Suprapubic skin (tissue), 4 donors: Measurements from ENCODE around the gene PACSIN2. TPM values are rescaled to one million over a fixed set of nuclear protein-coding genes. Genes with fewer than 3 reads are reported as not detected.
"Not testable (repeated sequence)": the region's sequence is repeated elsewhere in the genome, so short reads cannot be mapped to it uniquely, and the experiment has no call there.

Experiments
- DNase-seq, 2 donors: peaks; one replicate each; pipeline ENCODE4 v3.0.0-alpha.2; 2019; ENCODE audit warnings: low spot score in 2 of 2
- H3K27ac ChIP-seq: fragments of 200-600 bp; sonication (generic); one replicate; pipeline ENCODE4 v1.5.1; 2019
- H3K27me3 ChIP-seq: fragments of 200-600 bp; sonication (generic); one replicate; pipeline ENCODE4 v1.5.1; 2019
- H3K36me3 ChIP-seq: fragments of 200-600 bp; sonication (generic); one replicate; pipeline ENCODE4 v1.5.1; 2019
- H3K4me1 ChIP-seq: fragments of 200-600 bp; sonication (generic); one replicate; pipeline ENCODE4 v1.5.1; 2019
- H3K4me3 ChIP-seq: fragments of 200-600 bp; sonication (generic); one replicate; pipeline ENCODE4 v1.5.1; 2019; ENCODE audit warnings: mild to moderate bottlenecking
- H3K9me3 ChIP-seq: fragments of 200-600 bp; sonication (generic); one replicate; pipeline ENCODE4 v1.5.1; 2019
- EP300 ChIP-seq: sonication (generic); formaldehyde crosslinking; IDR thresholded peaks from one replicate; pipeline ENCODE4 v1.6.1; 2017; ENCODE audit warnings: antibody characterized with exemption
- POLR2A ChIP-seq, 2 donors: fragments of 450-650 bp; IDR thresholded peaks; one replicate each; pipeline ENCODE4 v1.6.1; 2017; ENCODE audit warnings: antibody characterized with exemption in 2 of 2, mild to moderate bottlenecking in 2 of 2, moderate library complexity in 2 of 2
- POLR2AphosphoS5 ChIP-seq, 3 donors: sonication (generic); formaldehyde crosslinking; IDR thresholded peaks; one replicate each; pipeline ENCODE4 v1.6.1; 2017; ENCODE audit warnings: antibody characterized with exemption in 3 of 3
- WGBS: methylation state at CpG from one replicate; pipeline ENCODE4 v1.1.5; 2018; 5-methylcytosine and 5-hydroxymethylcytosine counted together
- total RNA-seq, 4 donors: library from RNA; depleted of rRNA; stranded (reverse); fragments of >200 nt; gene quantifications; one replicate each; pipeline ENCODE4 v1.1.0, GENCODE V29; 2016
- TF ChIP-seq, protein P1 (sequence below), 2 donors: fragments of 200-600 bp in 1 of 2; fragments of 450-650 bp in 1 of 2; sonication (generic) in 1 of 2; IDR thresholded peaks; one replicate each; pipeline ENCODE4 v1.5.1; 2016 to 2019; ENCODE audit warnings: antibody characterized with exemption in 2 of 2, mild to moderate bottlenecking in 1 of 2, moderate library complexity in 1 of 2

Gene PACSIN2
- total RNA-seq, 4 donors from 2014 or later: 38.9 to 74.8 (median 55.3) TPM

DNA sequence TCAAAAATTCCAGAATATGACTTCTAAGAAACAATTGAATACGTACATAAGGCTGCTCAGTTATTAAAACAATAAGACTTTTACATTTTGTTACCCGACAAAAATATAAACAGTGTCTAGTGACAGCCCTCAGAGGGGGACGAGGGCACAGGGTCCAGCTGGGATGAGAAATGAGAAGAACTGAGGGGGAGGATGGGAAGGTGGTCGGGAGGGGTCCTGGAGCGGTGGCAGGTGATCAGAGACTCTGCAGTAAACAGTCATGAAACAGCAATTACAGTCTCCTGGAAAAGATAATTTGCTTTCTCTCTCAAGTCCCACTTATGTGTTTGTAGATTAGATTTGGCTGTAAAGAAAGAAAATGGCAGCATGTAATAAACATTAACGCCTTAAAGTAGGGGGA lies 56.0 kb downstream of the PACSIN2 start:
- peak; percentile 41 to 58 for DNase-seq
- Histone ChIP-seq H3K36me3 (peaks cover under 1% of the 10 kb centered on the region), H3K9me3 (no peaks in the 10 kb centered on the region), H3K4me1 (peaks cover 54% of the 10 kb centered on the region), H3K27ac (peak overlapping the region; percentile 7), H3K27me3 (no peaks in the 10 kb centered on the region), H3K4me3 (peak overlapping the region; percentile 24)
- 80% methylated on average over 6 of the region's 6 CpGs for WGBS
- TF ChIP-seq POLR2AphosphoS5 (IDR thresholded peaks at IDR 0.05) (no peak), POLR2A (IDR thresholded peaks at IDR 0.05) (no peak), EP300 (no peak)
- TF ChIP-seq, protein P1, sequence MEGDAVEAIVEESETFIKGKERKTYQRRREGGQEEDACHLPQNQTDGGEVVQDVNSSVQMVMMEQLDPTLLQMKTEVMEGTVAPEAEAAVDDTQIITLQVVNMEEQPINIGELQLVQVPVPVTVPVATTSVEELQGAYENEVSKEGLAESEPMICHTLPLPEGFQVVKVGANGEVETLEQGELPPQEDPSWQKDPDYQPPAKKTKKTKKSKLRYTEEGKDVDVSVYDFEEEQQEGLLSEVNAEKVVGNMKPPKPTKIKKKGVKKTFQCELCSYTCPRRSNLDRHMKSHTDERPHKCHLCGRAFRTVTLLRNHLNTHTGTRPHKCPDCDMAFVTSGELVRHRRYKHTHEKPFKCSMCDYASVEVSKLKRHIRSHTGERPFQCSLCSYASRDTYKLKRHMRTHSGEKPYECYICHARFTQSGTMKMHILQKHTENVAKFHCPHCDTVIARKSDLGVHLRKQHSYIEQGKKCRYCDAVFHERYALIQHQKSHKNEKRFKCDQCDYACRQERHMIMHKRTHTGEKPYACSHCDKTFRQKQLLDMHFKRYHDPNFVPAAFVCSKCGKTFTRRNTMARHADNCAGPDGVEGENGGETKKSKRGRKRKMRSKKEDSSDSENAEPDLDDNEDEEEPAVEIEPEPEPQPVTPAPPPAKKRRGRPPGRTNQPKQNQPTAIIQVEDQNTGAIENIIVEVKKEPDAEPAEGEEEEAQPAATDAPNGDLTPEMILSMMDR (IDR thresholded peaks at IDR 0.05): no peak

DNA sequence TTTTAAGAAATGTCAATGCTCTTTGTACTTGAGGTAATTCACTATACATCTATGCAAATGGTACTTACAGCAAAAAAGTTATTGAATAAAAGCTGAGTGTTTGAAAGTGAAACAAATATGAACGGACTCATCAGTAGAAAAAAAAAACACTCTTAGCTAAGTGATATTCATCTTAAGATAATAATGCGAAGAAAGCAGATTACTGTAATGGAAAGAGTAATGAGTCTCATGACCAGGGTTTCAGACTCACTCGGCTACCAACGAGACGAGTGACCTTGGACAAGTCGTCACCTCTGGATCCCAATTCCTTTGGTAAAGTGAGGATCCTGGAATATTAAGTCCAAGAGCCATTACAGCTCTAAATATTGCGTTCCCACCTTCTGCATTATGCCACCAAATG lies 57.0 kb downstream of the PACSIN2 start:
- 72% methylated on average over 7 of the region's 7 CpGs for WGBS
- H3K4me1 ChIP-seq: peaks cover 46% of the 10 kb centered on the region
- no peak for DNase-seq
- TF ChIP-seq POLR2A (IDR thresholded peaks at IDR 0.05) (no peak), POLR2AphosphoS5 (IDR thresholded peaks at IDR 0.05) (no peak), EP300 (no peak)
- TF ChIP-seq, protein P1 (IDR thresholded peaks at IDR 0.05): no peak
- H3K36me3 ChIP-seq: no peaks in the 10 kb centered on the region
- H3K9me3 ChIP-seq: no peaks in the 10 kb centered on the region
- H3K27me3 ChIP-seq: no peaks in the 10 kb centered on the region
- peak overlapping the region; percentile 11 for H3K27ac ChIP-seq
- peak overlapping the region; percentile 24 for H3K4me3 ChIP-seq

DNA sequence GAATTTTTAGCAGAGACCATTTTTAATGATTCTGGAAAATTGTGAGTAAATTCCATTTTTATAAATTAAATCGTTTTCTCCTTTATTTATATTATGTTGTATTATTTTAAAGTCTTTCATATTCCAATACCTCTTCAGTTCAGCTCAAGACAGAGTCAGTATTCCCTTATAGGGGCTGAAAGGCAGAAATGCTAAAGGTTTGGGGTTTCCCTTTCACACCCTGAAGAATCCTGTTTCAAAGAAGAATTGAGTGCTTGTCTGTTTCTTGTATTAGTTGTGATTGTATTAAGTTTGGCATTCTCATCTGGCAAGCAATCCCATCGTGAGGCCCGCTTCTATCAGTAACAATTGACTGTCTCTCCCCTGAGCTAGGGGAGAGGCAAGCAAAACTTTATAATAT lies 57.4 kb downstream of the PACSIN2 start:
- peaks cover 42% of the 10 kb centered on the region for H3K4me1 ChIP-seq
- no peaks in the 10 kb centered on the region for H3K36me3 ChIP-seq
- peak overlapping the region; percentile 24 for H3K4me3 ChIP-seq
- peak overlapping the region; percentile 11 for H3K27ac ChIP-seq
- DNase-seq: no peak
- no peaks in the 10 kb centered on the region for H3K27me3 ChIP-seq
- 82% methylated on average over 3 of the region's 3 CpGs for WGBS
- H3K9me3 ChIP-seq: no peaks in the 10 kb centered on the region
- TF ChIP-seq, protein P1 (IDR thresholded peaks at IDR 0.05): no peak

DNA sequence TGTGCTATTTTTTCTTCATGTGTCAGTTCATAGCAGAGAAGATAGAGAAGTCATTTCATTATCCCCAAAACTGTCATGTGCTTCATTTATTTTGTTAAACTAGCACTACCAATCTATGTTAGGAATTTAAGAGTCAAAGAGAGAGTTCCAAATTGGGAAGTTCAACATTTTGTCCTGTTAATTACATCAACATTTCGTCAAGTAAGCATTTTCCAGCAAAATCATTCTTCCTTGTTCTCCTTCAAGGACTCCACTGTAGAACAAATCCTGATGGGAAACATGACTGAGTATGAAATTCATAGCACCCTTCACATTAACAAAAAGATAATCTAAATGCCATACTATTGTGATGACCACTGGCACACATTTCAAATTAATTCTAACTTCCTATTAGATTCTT lies 59.1 kb downstream of the PACSIN2 start:
- Histone ChIP-seq H3K4me1 (peaks cover 32% of the 10 kb centered on the region), H3K36me3 (no peaks in the 10 kb centered on the region), H3K27ac (no peak overlapping the region), H3K9me3 (no peaks in the 10 kb centered on the region), H3K4me3 (no peak overlapping the region), H3K27me3 (no peaks in the 10 kb centered on the region)
- no peak for TF ChIP-seq POLR2AphosphoS5 (IDR thresholded peaks at IDR 0.05)
- no peak for TF ChIP-seq POLR2A (IDR thresholded peaks at IDR 0.05)
- TF ChIP-seq, protein P1 (IDR thresholded peaks at IDR 0.05): no peak
- TF ChIP-seq EP300: no peak
- 93% methylated on average over 1 of the region's 1 CpG for WGBS
- no peak for DNase-seq

DNA sequence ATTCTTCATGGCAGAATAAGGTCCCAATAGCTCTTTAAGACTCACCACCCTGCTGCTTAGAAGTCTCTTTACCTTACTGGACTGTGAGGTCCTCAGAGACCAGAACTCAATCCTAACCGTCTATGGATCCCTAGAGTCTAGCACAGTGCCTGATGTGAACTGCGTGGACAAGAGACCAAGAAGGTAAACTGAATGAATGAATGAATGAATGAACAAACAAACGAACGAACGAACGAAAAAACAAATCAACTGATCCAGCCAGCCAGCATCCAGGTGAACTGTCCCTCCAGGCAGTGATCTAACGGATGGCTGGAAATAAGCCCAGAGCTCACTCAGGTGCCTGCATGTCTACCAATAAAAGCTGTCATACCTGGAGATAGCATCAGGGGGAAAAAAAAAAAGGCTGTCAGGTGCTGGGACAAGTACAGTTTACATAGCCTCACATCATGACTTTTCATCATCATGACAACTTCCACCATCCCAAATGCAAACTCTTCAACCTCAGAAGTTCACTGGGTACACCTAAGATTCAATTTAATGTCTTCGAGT lies 59.8 kb downstream of the PACSIN2 start:
- WGBS: 55% methylated on average over 8 of the region's 8 CpGs

DNA sequence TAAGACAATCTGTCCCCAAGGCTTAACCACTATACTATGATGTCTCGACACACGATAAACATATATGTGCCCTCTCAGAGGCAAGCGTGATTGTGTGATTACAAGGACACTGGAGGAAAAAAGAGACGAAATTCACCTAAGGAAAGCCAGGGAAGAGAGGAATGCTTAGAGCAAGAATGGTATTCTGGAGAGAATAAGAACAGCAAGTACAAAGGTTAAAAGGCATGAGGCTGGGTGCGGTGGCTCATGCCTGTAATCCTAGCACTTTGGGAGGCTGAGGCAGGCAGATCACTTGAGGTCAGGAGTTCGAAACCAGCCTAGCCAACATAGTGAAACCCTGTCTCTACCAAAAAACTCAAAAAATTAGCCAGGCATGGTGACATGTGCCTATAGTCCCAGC lies 61.2 kb downstream of the PACSIN2 start:
- WGBS: 95% methylated on average over 6 of the region's 6 CpGs
- DNase-seq: peak; percentile 7 to 36
- H3K36me3 ChIP-seq, H3K4me3 ChIP-seq, H3K9me3 ChIP-seq, H3K27ac ChIP-seq, H3K27me3 ChIP-seq: not testable (repeated sequence)
- H3K4me1 ChIP-seq: peaks cover 21% of the 10 kb centered on the region

More for the DNA sequence above, 59.8 kb downstream of the PACSIN2 start:
- peak in 1 of 2 donors; percentile 38 for DNase-seq
- no peaks in the 10 kb centered on the region for H3K9me3 ChIP-seq
- H3K4me3 ChIP-seq: no peak overlapping the region
- H3K27ac ChIP-seq: no peak overlapping the region
- TF ChIP-seq, protein P1 (IDR thresholded peaks at IDR 0.05): no peak
- TF ChIP-seq POLR2AphosphoS5 (IDR thresholded peaks at IDR 0.05): no peak
- H3K27me3 ChIP-seq: no peaks in the 10 kb centered on the region
- H3K4me1 ChIP-seq: peaks cover 25% of the 10 kb centered on the region
- H3K36me3 ChIP-seq: no peaks in the 10 kb centered on the region
